ENCODE results near the gene MEOX2. TPM values are rescaled to one million over a fixed set of nuclear protein-coding genes. Genes with fewer than 3 reads are reported as not detected.

Gene MEOX2
- polyA plus RNA-seq, 1 donor (not counting 4 experiments of a cell fraction or from before 2014, with no cell fraction given): not detected

GRCh38 chr7:15720849-15721471 is 34.5 kb upstream of the MEOX2 start:
- DNase-seq (ENCODE audit: low read depth, low spot score) (no peak), FAIRE-seq (no peak)
- no peak overlapping the region for H2AFZ ChIP-seq (ENCODE audit: control insufficient read depth, low read length)
- H3K27me3 ChIP-seq (ENCODE audit: control insufficient read depth, extremely low read depth, insufficient read depth, low read length): no peaks in the 10 kb centered on the region
- H3K79me2 ChIP-seq (ENCODE audit: control insufficient read depth, insufficient read depth, low read length): no peaks in the 10 kb centered on the region
- H3K9me3 ChIP-seq (ENCODE audit: control insufficient read depth, low read depth, low read length): no peaks in the 10 kb centered on the region
- no peaks in the 10 kb centered on the region for H3K36me3 ChIP-seq (ENCODE audit: control insufficient read depth in 2 of 2, extremely low read depth in 1 of 2, insufficient read depth in 2 of 2, low read length in 2 of 2)
- no peak overlapping the region for H3K27ac ChIP-seq (ENCODE audit: control insufficient read depth, insufficient read depth, low read length)
- no peaks in the 10 kb centered on the region for H4K20me1 ChIP-seq (ENCODE audit: control insufficient read depth, extremely low read depth, insufficient read depth, low read length)
- dilution Hi-C loops (cut with MboI; ENCODE audit: extremely low pct_ligation_motif_present, low sequenced_read_pairs): no loop called here
- H3K4me1 ChIP-seq (ENCODE audit: control insufficient read depth, extremely low read depth, insufficient read depth, low read length): no peaks in the 10 kb centered on the region
- TF ChIP-seq EZH2 (IDR thresholded peaks at IDR 0.05; ENCODE audit: low read length): no peak
- TF ChIP-seq CTCF (optimal IDR thresholded peaks at IDR 0.05 in 1 of 3, IDR thresholded peaks at IDR 0.05 in 1 of 3, conservative IDR thresholded peaks at IDR 0.05 in 1 of 3; ENCODE audit: extremely low read depth in 1 of 3, insufficient read depth in 2 of 3, low read length in 3 of 3): peak in 2 of 3 experiments; percentile 53 to 56
- H3K9me1 ChIP-seq (ENCODE audit: control insufficient read depth, extremely low read depth, insufficient read depth, low read length): no peaks in the 10 kb centered on the region
- no peak overlapping the region for H3K4me3 ChIP-seq (ENCODE audit: control insufficient read depth in 2 of 3, extremely low read depth in 1 of 3, insufficient read depth in 2 of 3, low read depth in 1 of 3, low read length in 3 of 3)
- H3K9ac ChIP-seq (ENCODE audit: control insufficient read depth, extremely low read depth, insufficient read depth, low read length): no peak overlapping the region
- H3K4me2 ChIP-seq (ENCODE audit: control insufficient read depth, extremely low read depth, insufficient read depth, low read depth, low read length): no peak overlapping the region

GRCh38 chr7:15719311-15719710 is 32.8 kb upstream of the MEOX2 start:
- H3K36me3 ChIP-seq (ENCODE audit: control insufficient read depth in 2 of 2, extremely low read depth in 1 of 2, insufficient read depth in 2 of 2, low read length in 2 of 2): no peaks in the 10 kb centered on the region
- no peak overlapping the region for H3K9ac ChIP-seq (ENCODE audit: control insufficient read depth, extremely low read depth, insufficient read depth, low read length)
- H3K4me1 ChIP-seq (ENCODE audit: control insufficient read depth, extremely low read depth, insufficient read depth, low read length): no peaks in the 10 kb centered on the region
- no peaks in the 10 kb centered on the region for H3K9me1 ChIP-seq (ENCODE audit: control insufficient read depth, extremely low read depth, insufficient read depth, low read length)
- no peak overlapping the region for H2AFZ ChIP-seq (ENCODE audit: control insufficient read depth, low read length)
- H3K9me3 ChIP-seq (ENCODE audit: control insufficient read depth, low read depth, low read length): no peaks in the 10 kb centered on the region
- H3K4me3 ChIP-seq (ENCODE audit: control insufficient read depth in 2 of 3, extremely low read depth in 1 of 3, insufficient read depth in 2 of 3, low read depth in 1 of 3, low read length in 3 of 3): no peak overlapping the region
- DNase-seq (ENCODE audit: low read depth, low spot score): no peak
- H3K79me2 ChIP-seq (ENCODE audit: control insufficient read depth, insufficient read depth, low read length): no peaks in the 10 kb centered on the region
- FAIRE-seq: no peak
- H3K27me3 ChIP-seq (ENCODE audit: control insufficient read depth, extremely low read depth, insufficient read depth, low read length): no peaks in the 10 kb centered on the region
- dilution Hi-C loops (cut with MboI; ENCODE audit: extremely low pct_ligation_motif_present, low sequenced_read_pairs): no loop called here
- no peak for TF ChIP-seq CTCF (optimal IDR thresholded peaks at IDR 0.05 in 1 of 3, IDR thresholded peaks at IDR 0.05 in 1 of 3, conservative IDR thresholded peaks at IDR 0.05 in 1 of 3; ENCODE audit: extremely low read depth in 1 of 3, insufficient read depth in 2 of 3, low read length in 3 of 3)
- no peak for TF ChIP-seq EZH2 (IDR thresholded peaks at IDR 0.05; ENCODE audit: low read length)
- no peaks in the 10 kb centered on the region for H4K20me1 ChIP-seq (ENCODE audit: control insufficient read depth, extremely low read depth, insufficient read depth, low read length)
- no peak overlapping the region for H3K27ac ChIP-seq (ENCODE audit: control insufficient read depth, insufficient read depth, low read length)
- no peak overlapping the region for H3K4me2 ChIP-seq (ENCODE audit: control insufficient read depth, extremely low read depth, insufficient read depth, low read depth, low read length)
